GM23248 (cell line): Measurements from ENCODE around the gene KLHL2. TPM values are rescaled to one million over a fixed set of nuclear protein-coding genes. Genes with fewer than 3 reads are reported as not detected.

Experiments used
- DNase-seq: peaks from one replicate; pipeline ENCODE4 v3.0.0-alpha.2; 2015
- H2AFZ ChIP-seq: fragments of 200-600 bp; sonication (generic); 2 replicates; pipeline ENCODE4 v1.6.1; 2016; ENCODE audit warnings: antibody characterized with exemption
- H3F3A ChIP-seq: fragments of 200-600 bp; sonication (generic); 2 replicates; pipeline ENCODE4 v1.6.1; 2016; ENCODE audit warnings: mild to moderate bottlenecking, antibody characterized with exemption, mixed run types; ENCODE audit not compliant: insufficient read depth
- H3K27ac ChIP-seq: fragments of 200-600 bp; sonication (generic); 2 replicates; pipeline ENCODE4 v1.5.1; 2016; ENCODE audit warnings: mild to moderate bottlenecking
- H3K27me3 ChIP-seq: fragments of 200-600 bp; sonication (generic); replicated peaks from 2 replicates; pipeline ENCODE4 v1.6.1; 2016; ENCODE audit warnings: mild to moderate bottlenecking; ENCODE audit not compliant: insufficient read depth
- H3K36me3 ChIP-seq: fragments of 200-600 bp; sonication (generic); 2 replicates; pipeline ENCODE4 v1.6.1; 2016; ENCODE audit warnings: low read depth, mild to moderate bottlenecking
- H3K4me1 ChIP-seq: fragments of 200-600 bp; sonication (generic); 2 replicates; pipeline ENCODE4 v1.6.1; 2016; ENCODE audit warnings: mild to moderate bottlenecking; ENCODE audit not compliant: insufficient read depth
- H3K4me2 ChIP-seq: fragments of 200-600 bp; sonication (generic); one replicate; pipeline ENCODE4 v1.6.1; 2016; ENCODE audit warnings: mild to moderate bottlenecking; ENCODE audit not compliant: unreplicated experiment
- H3K4me3 ChIP-seq: fragments of 200-600 bp; sonication (generic); 2 replicates; pipeline ENCODE4 v1.5.1; 2016; ENCODE audit warnings: mild to moderate bottlenecking
- H3K79me2 ChIP-seq: fragments of 200-600 bp; sonication (generic); 2 replicates; pipeline ENCODE4 v1.6.1; 2016; ENCODE audit warnings: mild to moderate bottlenecking; ENCODE audit not compliant: insufficient read depth
- H3K9ac ChIP-seq: fragments of 200-600 bp; sonication (generic); 2 replicates; pipeline ENCODE4 v1.6.1; 2016; ENCODE audit warnings: mild to moderate bottlenecking
- H3K9me2 ChIP-seq: fragments of 200-600 bp; sonication (generic); 2 replicates; pipeline ENCODE4 v1.6.1; 2016; ENCODE audit warnings: mixed run types, mild to moderate bottlenecking, moderate library complexity; ENCODE audit not compliant: insufficient read depth
- H3K9me3 ChIP-seq: fragments of 200-600 bp; sonication (generic); one replicate; pipeline ENCODE4 v1.6.1; 2017; ENCODE audit warnings: low read depth
- H4K20me1 ChIP-seq: fragments of 200-600 bp; sonication (generic); 2 replicates; pipeline ENCODE4 v1.6.0; 2016; ENCODE audit not compliant: insufficient read depth
- EZH2 ChIP-seq: fragments of 200-600 bp; sonication (generic); IDR thresholded peaks from 2 replicates; pipeline ENCODE4 v1.6.1; 2018; ENCODE audit warnings: antibody characterized with exemption, mild to moderate bottlenecking; ENCODE audit not compliant: insufficient read depth, poor library complexity, severe bottlenecking
- EZH2phosphoT487 ChIP-seq: fragments of 200-600 bp; sonication (generic); IDR thresholded peaks from 2 replicates; pipeline ENCODE4 v1.6.1; 2018; ENCODE audit warnings: antibody characterized with exemption, moderate library complexity, mild to moderate bottlenecking, low read depth; ENCODE audit not compliant: insufficient read depth
- WGBS, 2 experiments: methylation state at CpG; one replicate each; pipeline ENCODE4 v1.1.6; 2015 to 2017; ENCODE audit warnings: low lambda C conversion rate in 2 of 2, low coverage in 1 of 2; ENCODE audit errors: missing lambda C conversion rate in 2 of 2; 5-methylcytosine and 5-hydroxymethylcytosine counted together
- in situ Hi-C: fragments of 300-500 bp; cut with MboI; formaldehyde crosslinking; loops from 2 replicates; pipeline ENCODE4 v1.15.0; 2020
- polyA plus RNA-seq: library from polyadenylated mRNA; unstranded; fragments of >200 nt; fragmentation: Nextera tagmentation; extraction: Ambion mirVana; gene quantifications from 2 replicates; pipeline ENCODE4 v1.2.1, GENCODE V29; 2016
- total RNA-seq: library from RNA; depleted of rRNA; stranded (reverse); fragments of >200 nt; shearing (Covaris generic); gene quantifications from 2 replicates; pipeline ENCODE4 v1.2.3, GENCODE V29; 2014

The KLHL2 gene
- total and polyA plus RNA-seq, 2 experiments from 2014 or later: 11.0 to 20.2 TPM

DNA sequence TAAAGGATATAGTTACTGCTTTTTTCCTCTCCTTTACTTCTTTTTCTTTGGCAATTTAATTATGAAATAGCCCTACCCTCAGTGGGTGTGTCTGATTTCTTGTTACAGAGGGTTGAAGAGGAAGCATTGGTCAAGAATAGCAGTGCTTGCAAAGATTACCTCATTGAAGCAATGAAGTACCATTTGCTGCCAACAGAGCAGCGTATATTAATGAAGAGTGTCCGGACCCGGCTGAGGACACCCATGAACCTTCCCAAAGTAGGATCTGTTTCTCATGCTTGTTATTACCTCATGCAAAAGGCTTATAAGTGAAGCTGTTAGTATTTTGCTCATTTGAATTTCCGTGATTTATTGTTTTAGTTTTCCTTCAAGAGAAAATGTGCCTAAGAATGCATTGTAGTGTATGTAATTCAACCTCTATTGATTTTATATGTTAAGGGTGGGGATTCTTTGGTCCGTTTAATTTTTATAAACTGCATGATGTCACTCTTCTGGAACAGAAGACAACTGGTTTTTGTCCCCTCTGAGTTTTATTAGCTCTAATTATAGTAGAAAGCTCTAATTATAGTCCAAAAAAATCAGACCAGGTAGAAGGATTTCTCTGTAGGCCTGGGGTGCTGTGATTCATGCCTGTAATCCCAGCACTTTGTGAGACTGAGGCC is 92.2 kb downstream of the KLHL2 start:
- DNase-seq: no peak
- TF ChIP-seq EZH2: no peak
- no peaks in the 10 kb centered on the region for H3K36me3 ChIP-seq
- no peaks in the 10 kb centered on the region for H3K79me2 ChIP-seq
- no peaks in the 10 kb centered on the region for H3K9me3 ChIP-seq
- no peak overlapping the region for H2AFZ ChIP-seq
- H4K20me1 ChIP-seq: no peaks in the 10 kb centered on the region
- 89 to 92% methylated on average over 5 of the region's 5 CpGs for WGBS, 2 experiments
- H3K4me3 ChIP-seq: no peak overlapping the region
- H3F3A ChIP-seq: no peaks in the 10 kb centered on the region
- H3K27me3 ChIP-seq: no peaks in the 10 kb centered on the region
- H3K9me2 ChIP-seq: no peaks in the 10 kb centered on the region
- H3K9ac ChIP-seq: no peak overlapping the region
- H3K27ac ChIP-seq: no peak overlapping the region
- in situ Hi-C loops: no loop called here
- no peak overlapping the region for H3K4me2 ChIP-seq
- H3K4me1 ChIP-seq: peaks cover 5% of the 10 kb centered on the region

DNA sequence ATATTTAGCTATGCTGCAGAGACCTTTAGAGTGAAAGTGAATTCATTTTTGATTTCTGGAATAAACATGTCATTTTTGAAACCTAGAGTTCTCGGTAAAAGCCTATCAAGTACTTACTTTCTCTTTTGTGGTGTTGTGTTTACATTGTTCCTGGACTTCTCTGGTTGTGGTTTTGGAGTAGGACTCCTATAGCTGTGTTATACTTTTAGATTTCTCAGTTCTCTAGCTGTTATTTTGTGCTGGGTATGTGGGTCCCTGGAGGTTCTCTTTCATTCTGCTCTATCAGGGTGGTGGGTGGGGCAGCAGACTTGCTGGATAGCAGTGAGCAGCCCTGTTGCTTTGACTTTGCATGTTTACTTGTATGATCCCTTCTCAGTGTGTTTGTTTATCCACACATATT is 94.5 kb downstream of the KLHL2 start:
- peak overlapping the region; percentile 43 for H3K9ac ChIP-seq
- 0 to 8% methylated on average over 1 of the region's 1 CpG for WGBS, 2 experiments

DNA sequence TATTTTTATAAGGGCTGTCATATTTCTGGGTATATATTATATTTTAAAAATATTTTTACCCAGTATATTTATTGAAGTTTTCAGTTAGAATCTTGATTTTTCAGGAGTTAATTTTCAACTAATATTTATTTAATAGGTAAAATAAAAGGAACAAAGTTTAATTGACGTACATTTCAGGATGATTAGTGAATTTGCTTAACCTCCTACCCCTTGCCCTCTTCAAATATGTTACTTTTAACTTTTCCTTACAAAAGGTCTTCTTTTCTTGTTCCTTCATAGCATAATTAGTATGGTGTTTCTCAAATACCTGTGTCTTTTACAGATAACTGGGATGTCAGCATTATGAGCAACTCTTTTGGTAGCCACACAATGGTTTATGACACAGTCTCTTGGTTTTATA is 95.3 kb downstream of the KLHL2 start:
- in situ Hi-C loops: no loop called here
- peaks cover 5% of the 10 kb centered on the region for H3K4me1 ChIP-seq
- WGBS, 2 experiments: 93 to 96% methylated on average over 1 of the region's 1 CpG

More for the DNA sequence above, 94.5 kb downstream of the KLHL2 start:
- Histone ChIP-seq H3K36me3 (no peaks in the 10 kb centered on the region; the same call in 1 of the 2 replicates), H3K27ac (no peak overlapping the region), H3K4me1 (peaks cover 5% of the 10 kb centered on the region), H3K79me2 (no peaks in the 10 kb centered on the region), H3F3A (no peaks in the 10 kb centered on the region), H2AFZ (peak overlapping the region; percentile 75), H4K20me1 (no peaks in the 10 kb centered on the region), H3K9me3 (no peaks in the 10 kb centered on the region), H3K9me2 (no peaks in the 10 kb centered on the region), H3K4me2 (peak overlapping the region; percentile 91), H3K27me3 (no peaks in the 10 kb centered on the region), H3K4me3 (peak overlapping the region; percentile 71)
- in situ Hi-C loops: no loop called here
- DNase-seq: peak; percentile 53
- TF ChIP-seq EZH2phosphoT487 (no peak), EZH2 (no peak)

DNA sequence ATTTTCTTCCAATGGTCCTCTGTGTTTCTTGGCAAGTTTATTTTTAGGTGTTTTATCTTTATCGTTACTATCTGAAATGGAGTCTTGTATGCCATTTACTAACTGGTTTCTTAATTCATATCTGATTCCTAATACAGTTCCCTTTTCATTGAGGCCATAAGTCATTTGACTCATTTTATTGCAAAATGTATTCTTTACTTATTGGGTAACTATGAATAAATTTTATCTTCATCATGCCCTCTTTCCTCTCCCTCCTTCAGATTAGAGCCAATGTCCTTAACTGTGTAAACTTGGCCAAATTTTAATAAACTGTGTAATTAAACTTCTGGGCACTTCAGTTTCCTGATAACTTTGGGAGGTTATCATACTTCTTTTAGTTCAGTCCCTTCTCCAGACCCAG is 100.8 kb downstream of the KLHL2 start:
- WGBS, 2 experiments: 79 to 93% methylated on average over 1 of the region's 1 CpG
- Histone ChIP-seq H3K9me3 (no peaks in the 10 kb centered on the region), H3K9ac (no peak overlapping the region), H3K79me2 (no peaks in the 10 kb centered on the region), H3K4me1 (peaks cover 23% of the 10 kb centered on the region), H3K9me2 (no peaks in the 10 kb centered on the region), H3K27me3 (no peaks in the 10 kb centered on the region), H3F3A (peaks cover 15% of the 10 kb centered on the region; the same call in 1 of the 2 replicates), H2AFZ (no peak overlapping the region), H3K27ac (no peak overlapping the region; the same call in 1 of the 2 replicates), H3K4me2 (peak overlapping the region; percentile 39), H4K20me1 (no peaks in the 10 kb centered on the region; the same call in 1 of the 2 replicates), H3K36me3 (no peaks in the 10 kb centered on the region; the same call in 1 of the 2 replicates), H3K4me3 (no peak overlapping the region)
- TF ChIP-seq EZH2phosphoT487: no peak
- no peak for TF ChIP-seq EZH2
- in situ Hi-C loops: no loop called here
- peak; percentile 42 for DNase-seq

More for the DNA sequence above, 95.3 kb downstream of the KLHL2 start:
- TF ChIP-seq EZH2 (no peak), EZH2phosphoT487 (no peak)
- Histone ChIP-seq H3K4me2 (no peak overlapping the region), H4K20me1 (no peaks in the 10 kb centered on the region), H3K36me3 (no peaks in the 10 kb centered on the region; the same call in 1 of the 2 replicates), H3K27me3 (no peaks in the 10 kb centered on the region), H3K9ac (no peak overlapping the region), H3K9me2 (no peaks in the 10 kb centered on the region), H3K4me3 (no peak overlapping the region), H3K9me3 (no peaks in the 10 kb centered on the region), H3K79me2 (no peaks in the 10 kb centered on the region), H3F3A (no peaks in the 10 kb centered on the region), H2AFZ (no peak overlapping the region), H3K27ac (no peak overlapping the region)
- no peak for DNase-seq
